Femur (tissue), 1 donor: Measurements from ENCODE around the gene ASPSCR1.

ENCODE experiments used
- DNase-seq: peaks from one replicate; pipeline ENCODE4 v3.0.0-alpha.2; 2017

ASPSCR1 gene

GRCh38 chr17:82059272-82060000 is 82.0 kb downstream of the ASPSCR1 start:
- peak; percentile 21 for DNase-seq

- DNase-seq: peak; percentile 14
Observed at GRCh38 chr17:82060001-82060380, 82.6 kb downstream of the ASPSCR1 start.

- DNase-seq: peak; percentile 16
Observed at GRCh38 chr17:82060614-82061013, 83.2 kb downstream of the ASPSCR1 start.

GRCh38 chr17:82061047-82061925 is 83.9 kb downstream of the ASPSCR1 start:
- DNase-seq: peak; percentile 22

- DNase-seq: peak; percentile 15
Observed at GRCh38 chr17:82062076-82062983, 84.9 kb downstream of the ASPSCR1 start.

- no peak for DNase-seq
Observed at GRCh38 chr17:82062984-82063368, 85.5 kb downstream of the ASPSCR1 start.

- DNase-seq: peak; percentile 21
Observed at GRCh38 chr17:82063424-82064415, 86.3 kb downstream of the ASPSCR1 start.

GRCh38 chr17:82064433-82065192 is 87.2 kb downstream of the ASPSCR1 start:
- DNase-seq: peak; percentile 16

- peak; percentile 23 for DNase-seq
Observed at GRCh38 chr17:82065193-82065637, 87.8 kb downstream of the ASPSCR1 start.

- DNase-seq: peak; percentile 66
Observed at GRCh38 chr17:82065638-82066303, 88.3 kb downstream of the ASPSCR1 start, which contains the start of gene DUS1L. DUS1L (minus strand) TSS chr17:82065804; CDS start chr17:82065059, 745 bp downstream.
